ENCODE results near the gene GRIN3B.

The GRIN3B gene

GRCh38 chr19:1049106-1049505, 48.9 kb downstream of the GRIN3B start:
- Mint-ChIP-seq H3K9me3 (no peaks in the 10 kb centered on the region), H3K4me3 (no peak overlapping the region), H3K27me3 (no peaks in the 10 kb centered on the region), H3K36me3 (no peaks in the 10 kb centered on the region), H3K4me1 (peaks cover 11% of the 10 kb centered on the region), H3K27ac (no peak overlapping the region)

- H3K9me3 Mint-ChIP-seq, result no peaks in the 10 kb centered on the region
- H3K4me3 Mint-ChIP-seq, result no peak overlapping the region
- no peaks in the 10 kb centered on the region for H3K27me3 Mint-ChIP-seq
- H3K36me3 Mint-ChIP-seq, result no peaks in the 10 kb centered on the region
- peaks cover 11% of the 10 kb centered on the region for H3K4me1 Mint-ChIP-seq
- no peak overlapping the region for H3K27ac Mint-ChIP-seq
Observed at GRCh38 chr19:1049800-1050199, 49.6 kb downstream of the GRIN3B start.

GRCh38 chr19:1050989-1051788, 51.0 kb downstream of the GRIN3B start:
- Mint-ChIP-seq H3K4me3 (no peak overlapping the region), H3K9me3 (no peaks in the 10 kb centered on the region), H3K4me1 (peaks cover 9% of the 10 kb centered on the region), H3K36me3 (no peaks in the 10 kb centered on the region), H3K27me3 (no peaks in the 10 kb centered on the region), H3K27ac (no peak overlapping the region)

GRCh38 chr19:1051791-1052190, 51.6 kb downstream of the GRIN3B start:
- H3K27me3 Mint-ChIP-seq, result no peaks in the 10 kb centered on the region
- H3K4me1 Mint-ChIP-seq, result peaks cover 14% of the 10 kb centered on the region
- H3K27ac Mint-ChIP-seq, result no peak overlapping the region
- H3K4me3 Mint-ChIP-seq, result no peak overlapping the region
- peaks cover 5% of the 10 kb centered on the region for H3K36me3 Mint-ChIP-seq
- H3K9me3 Mint-ChIP-seq, result no peaks in the 10 kb centered on the region

GRCh38 chr19:1052349-1052975, 52.2 kb downstream of the GRIN3B start:
- H3K4me1 Mint-ChIP-seq, result peaks cover 20% of the 10 kb centered on the region
- H3K9me3 Mint-ChIP-seq, result no peaks in the 10 kb centered on the region
- no peak overlapping the region for H3K4me3 Mint-ChIP-seq
- H3K27ac Mint-ChIP-seq, result no peak overlapping the region
- H3K36me3 Mint-ChIP-seq, result peaks cover 8% of the 10 kb centered on the region
- H3K27me3 Mint-ChIP-seq, result no peaks in the 10 kb centered on the region

- H3K4me1 Mint-ChIP-seq, result peaks cover 30% of the 10 kb centered on the region
- H3K9me3 Mint-ChIP-seq, result no peaks in the 10 kb centered on the region
- no peaks in the 10 kb centered on the region for H3K27me3 Mint-ChIP-seq
- peaks cover 9% of the 10 kb centered on the region for H3K36me3 Mint-ChIP-seq
- H3K27ac Mint-ChIP-seq, result peak overlapping the region; percentile 17
- H3K4me3 Mint-ChIP-seq, result no peak overlapping the region
Observed at GRCh38 chr19:1053176-1054101, 53.2 kb downstream of the GRIN3B start.

GRCh38 chr19:1054102-1055027, 54.1 kb downstream of the GRIN3B start:
- Mint-ChIP-seq H3K27ac (no peak overlapping the region), H3K9me3 (no peaks in the 10 kb centered on the region), H3K27me3 (no peaks in the 10 kb centered on the region), H3K4me3 (no peak overlapping the region), H3K36me3 (peaks cover 9% of the 10 kb centered on the region), H3K4me1 (peaks cover 31% of the 10 kb centered on the region)

- H3K4me3 Mint-ChIP-seq, result no peak overlapping the region
- no peaks in the 10 kb centered on the region for H3K27me3 Mint-ChIP-seq
- peaks cover 9% of the 10 kb centered on the region for H3K36me3 Mint-ChIP-seq
- H3K27ac Mint-ChIP-seq, result no peak overlapping the region
- no peaks in the 10 kb centered on the region for H3K9me3 Mint-ChIP-seq
- peaks cover 31% of the 10 kb centered on the region for H3K4me1 Mint-ChIP-seq
Observed at GRCh38 chr19:1055028-1055425, 54.8 kb downstream of the GRIN3B start.

GRCh38 chr19:1055886-1056620, 55.8 kb downstream of the GRIN3B start:
- Mint-ChIP-seq H3K9me3 (no peaks in the 10 kb centered on the region), H3K36me3 (peaks cover 9% of the 10 kb centered on the region), H3K4me1 (peaks cover 31% of the 10 kb centered on the region), H3K27me3 (no peaks in the 10 kb centered on the region), H3K27ac (peak overlapping the region; percentile 26), H3K4me3 (no peak overlapping the region)

GRCh38 chr19:1057176-1057855, 57.1 kb downstream of the GRIN3B start:
- Mint-ChIP-seq H3K9me3 (no peaks in the 10 kb centered on the region), H3K4me1 (peaks cover 27% of the 10 kb centered on the region), H3K27ac (peak overlapping the region; percentile 84), H3K4me3 (peak overlapping the region; percentile 41), H3K36me3 (peaks cover 9% of the 10 kb centered on the region), H3K27me3 (no peaks in the 10 kb centered on the region)

GRCh38 chr19:1058112-1058511, 57.9 kb downstream of the GRIN3B start:
- Mint-ChIP-seq H3K27ac (peak overlapping the region; percentile 74), H3K9me3 (no peaks in the 10 kb centered on the region), H3K27me3 (no peaks in the 10 kb centered on the region), H3K36me3 (peaks cover 9% of the 10 kb centered on the region), H3K4me1 (peaks cover 22% of the 10 kb centered on the region), H3K4me3 (no peak overlapping the region)
